ENCODE data around the gene TRPC4AP.

- TF ChIP-seq CTCF (IDR thresholded peaks at IDR 0.05) (no peak), POLR2A (IDR thresholded peaks at IDR 0.05) (no peak)
Observed at GRCh38 chr20:34993941-34994508, 98.6 kb downstream of the TRPC4AP start.

Data from thyroid gland (tissue), 4 donors.